ENCODE results near the gene PAK4. TPM values are rescaled to one million over a fixed set of nuclear protein-coding genes. Genes with fewer than 3 reads are reported as not detected.

The PAK4 gene
- total and polyA plus RNA-seq, 5 donors from 2014 or later = 0.87 to 10.9 (median 1.8) TPM

DNA sequence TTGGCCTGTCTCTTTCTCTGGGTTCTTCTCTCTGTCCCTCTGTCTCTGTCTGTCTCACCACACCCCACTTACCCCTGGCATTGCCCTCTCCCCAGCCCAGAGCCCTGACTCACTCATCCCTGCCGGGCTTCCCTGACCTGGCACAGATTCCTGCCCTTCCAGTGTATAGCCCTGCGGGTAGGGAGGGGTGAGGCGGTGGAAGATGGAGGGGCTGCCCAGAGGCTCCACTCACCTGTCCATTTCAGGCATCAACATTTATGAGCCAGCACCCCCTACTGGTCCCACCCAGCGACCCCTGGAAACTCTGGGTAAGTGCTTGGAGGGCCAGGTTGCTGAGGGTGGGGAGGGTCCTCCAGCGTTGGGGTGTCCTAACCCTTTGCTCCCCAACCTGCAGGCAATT is 72.2 kb downstream of the PAK4 start:
- H3K27me3 Mint-ChIP-seq = peaks cover 79% of the 10 kb centered on the region
- Histone ChIP-seq H3K27me3 (ENCODE audit: control insufficient read depth, insufficient read depth, low read length) (peaks cover 8% of the 10 kb centered on the region), H3K4me3 (ENCODE audit: low read depth, low read length) (no peak overlapping the region), H3K4me1 (ENCODE audit: control insufficient read depth, insufficient read depth, low read length, poor library complexity, severe bottlenecking) (peaks cover 21% of the 10 kb centered on the region), H3K9me3 (ENCODE audit: control insufficient read depth in 2 of 2, low read length in 2 of 2) (no peaks in the 10 kb centered on the region), H3K27ac (ENCODE audit: insufficient read depth, low read length, poor library complexity, severe bottlenecking) (no peak overlapping the region), H3K36me3 (ENCODE audit: control insufficient read depth, insufficient read depth, low read length) (no peaks in the 10 kb centered on the region)
- no peaks in the 10 kb centered on the region for H3K9me3 Mint-ChIP-seq
- H3K4me1 Mint-ChIP-seq = peaks cover 0 to 25% (median 6%) of the 10 kb centered on the region in 4 donors
- no peaks in the 10 kb centered on the region for H3K36me3 Mint-ChIP-seq
- no peak for DNase-seq
- no peak for ATAC-seq (ENCODE audit: low read depth in 2 of 2)
- H3K27ac Mint-ChIP-seq = no peak overlapping the region
- H3K4me3 Mint-ChIP-seq = peak overlapping the region in 1 of 4 donors; percentile 77

DNA sequence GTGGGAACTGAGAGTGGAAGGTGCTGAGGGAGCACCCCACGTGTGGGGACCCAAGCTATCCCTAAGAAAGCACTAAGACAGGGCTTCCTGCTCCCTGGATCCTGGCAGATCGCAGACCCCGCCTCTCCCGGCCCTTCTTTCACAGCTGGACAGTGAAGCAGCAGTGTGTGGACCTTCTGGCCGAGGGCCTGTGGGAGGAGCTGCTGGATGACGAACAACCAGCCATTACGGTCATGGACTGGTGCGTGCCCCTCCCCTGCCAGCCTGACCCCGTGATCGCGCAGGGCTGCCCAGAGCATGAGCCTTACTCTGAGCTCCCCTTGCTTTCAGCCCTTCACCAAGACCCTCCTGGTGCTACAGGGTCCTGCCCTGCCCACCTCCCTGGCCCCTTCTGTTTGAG is 73.4 kb downstream of the PAK4 start:
- H3K4me3 Mint-ChIP-seq = no peak overlapping the region
- H3K36me3 Mint-ChIP-seq = no peaks in the 10 kb centered on the region
- Histone ChIP-seq H3K27me3 (ENCODE audit: control insufficient read depth, insufficient read depth, low read length) (peaks cover 12% of the 10 kb centered on the region), H3K9me3 (ENCODE audit: control insufficient read depth in 2 of 2, low read length in 2 of 2) (no peaks in the 10 kb centered on the region), H3K4me1 (ENCODE audit: control insufficient read depth, insufficient read depth, low read length, poor library complexity, severe bottlenecking) (peaks cover 21% of the 10 kb centered on the region), H3K27ac (ENCODE audit: insufficient read depth, low read length, poor library complexity, severe bottlenecking) (no peak overlapping the region), H3K36me3 (ENCODE audit: control insufficient read depth, insufficient read depth, low read length) (no peaks in the 10 kb centered on the region), H3K4me3 (ENCODE audit: low read depth, low read length) (no peak overlapping the region)
- no peak for DNase-seq
- H3K9me3 Mint-ChIP-seq = no peaks in the 10 kb centered on the region
- H3K4me1 Mint-ChIP-seq = peaks cover 0 to 25% (median 6%) of the 10 kb centered on the region in 4 donors
- peaks cover 73% of the 10 kb centered on the region for H3K27me3 Mint-ChIP-seq
- no peak for ATAC-seq (ENCODE audit: low read depth in 2 of 2)
- no peak overlapping the region for H3K27ac Mint-ChIP-seq

DNA sequence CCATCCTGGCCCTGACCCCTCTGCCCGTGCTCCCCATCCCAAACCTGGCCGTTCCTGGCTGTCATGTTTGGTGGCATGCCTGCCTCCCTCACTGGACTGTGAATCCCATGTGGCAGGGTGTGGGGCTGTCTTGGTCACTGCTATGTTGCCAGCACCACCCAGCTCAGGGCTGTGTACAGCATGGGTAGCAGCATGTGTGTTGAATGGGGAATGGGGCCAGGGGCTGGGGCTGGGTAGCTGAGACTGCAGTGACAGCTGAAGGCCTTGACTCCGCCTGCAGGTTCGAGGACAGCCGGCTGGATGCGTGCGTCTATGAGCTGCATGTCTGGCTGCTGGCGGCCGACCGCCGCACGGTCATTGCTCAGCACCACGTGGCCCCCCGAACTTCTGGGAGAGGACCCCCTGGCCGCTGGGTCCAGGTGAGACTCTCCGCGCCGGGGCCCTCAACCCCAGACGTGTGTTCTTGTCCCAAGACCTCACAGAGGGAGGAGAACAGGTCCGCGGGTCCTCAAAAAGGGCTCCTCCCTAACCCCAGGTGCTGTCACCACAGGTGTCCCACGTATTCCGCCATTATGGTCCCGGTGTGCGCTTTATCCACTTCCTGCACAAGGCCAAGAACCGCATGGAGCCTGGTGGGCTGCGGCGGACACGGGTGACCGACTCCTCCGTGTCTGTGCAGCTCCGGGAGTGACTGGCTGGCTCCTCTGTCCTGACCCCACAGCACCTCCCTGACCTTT is 74.6 kb downstream of the PAK4 start:
- Mint-ChIP-seq H3K4me3 (no peak overlapping the region), H3K36me3 (no peaks in the 10 kb centered on the region)
- H3K27me3 ChIP-seq (ENCODE audit: control insufficient read depth, insufficient read depth, low read length) = peaks cover 11% of the 10 kb centered on the region

DNA sequence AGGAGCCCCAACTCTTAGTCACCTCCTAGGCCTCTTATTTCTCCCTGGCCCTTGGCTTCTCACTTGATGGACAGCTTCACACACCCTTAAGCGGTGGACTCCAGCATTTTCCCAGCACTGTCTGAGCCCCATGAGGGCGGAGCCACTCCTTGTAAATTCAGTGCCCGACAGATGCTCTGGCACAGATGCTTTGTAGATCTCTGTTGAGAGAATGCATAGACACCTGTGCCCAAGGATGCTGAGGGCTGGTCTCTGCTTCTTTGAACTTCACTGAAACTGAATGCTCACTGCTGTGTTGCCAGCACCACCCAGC is 75.2 kb downstream of the PAK4 start:
- no peaks in the 10 kb centered on the region for H3K36me3 Mint-ChIP-seq
- DNase-seq = no peak

More for the DNA sequence above, 74.6 kb downstream of the PAK4 start:
- Histone ChIP-seq H3K4me1 (ENCODE audit: control insufficient read depth, insufficient read depth, low read length, poor library complexity, severe bottlenecking) (peaks cover 19% of the 10 kb centered on the region), H3K4me3 (ENCODE audit: low read depth, low read length) (no peak overlapping the region), H3K27ac (ENCODE audit: insufficient read depth, low read length, poor library complexity, severe bottlenecking) (no peak overlapping the region), H3K36me3 (ENCODE audit: control insufficient read depth, insufficient read depth, low read length) (no peaks in the 10 kb centered on the region), H3K9me3 (ENCODE audit: control insufficient read depth in 2 of 2, low read length in 2 of 2) (no peaks in the 10 kb centered on the region)
- DNase-seq (no peak), ATAC-seq (ENCODE audit: low read depth in 2 of 2) (no peak)
- peaks cover 71% of the 10 kb centered on the region for H3K27me3 Mint-ChIP-seq
- H3K4me1 Mint-ChIP-seq = peaks cover 0 to 20% (median 4%) of the 10 kb centered on the region in 4 donors
- H3K27ac Mint-ChIP-seq = peak overlapping the region in 1 of 3 donors; percentile 79
- no peaks in the 10 kb centered on the region for H3K9me3 Mint-ChIP-seq

DNA sequence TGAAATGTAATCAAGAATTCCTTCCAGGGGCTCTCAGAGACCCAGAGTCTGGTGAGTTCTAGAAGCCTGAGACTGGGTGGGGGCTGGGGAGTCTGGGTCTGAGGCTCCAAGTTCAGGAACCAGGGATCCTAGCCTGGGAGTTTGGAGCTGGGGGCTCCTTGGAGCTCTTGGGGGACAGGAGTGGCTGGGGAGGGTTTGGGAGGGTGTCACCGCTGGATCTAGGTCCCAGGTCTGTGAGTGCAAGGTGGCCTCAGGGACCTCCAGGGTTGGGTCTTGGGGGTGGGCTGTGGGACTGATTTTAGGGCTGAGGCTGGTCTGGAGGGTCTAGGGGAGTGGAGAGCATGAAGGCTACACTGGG is 77.4 kb downstream of the PAK4 start:
- Mint-ChIP-seq H3K4me1 (no peaks in the 10 kb centered on the region), H3K36me3 (no peaks in the 10 kb centered on the region), H3K27me3 (peaks cover 53% of the 10 kb centered on the region), H3K4me3 (no peak overlapping the region), H3K9me3 (no peaks in the 10 kb centered on the region), H3K27ac (no peak overlapping the region)
- H3K4me1 ChIP-seq (ENCODE audit: control insufficient read depth, insufficient read depth, low read length, poor library complexity, severe bottlenecking) = no peaks in the 10 kb centered on the region
- DNase-seq = no peak
- H3K27me3 ChIP-seq (ENCODE audit: control insufficient read depth, insufficient read depth, low read length) = peaks cover 4% of the 10 kb centered on the region
- ATAC-seq (ENCODE audit: low read depth in 2 of 2) = no peak
- no peak overlapping the region for H3K4me3 ChIP-seq (ENCODE audit: low read depth, low read length)
- H3K9me3 ChIP-seq (ENCODE audit: control insufficient read depth in 2 of 2, low read length in 2 of 2) = no peaks in the 10 kb centered on the region
- H3K36me3 ChIP-seq (ENCODE audit: control insufficient read depth, insufficient read depth, low read length) = no peaks in the 10 kb centered on the region
- H3K27ac ChIP-seq (ENCODE audit: insufficient read depth, low read length, poor library complexity, severe bottlenecking) = no peak overlapping the region

More for the DNA sequence above, 75.2 kb downstream of the PAK4 start:
- H3K36me3 ChIP-seq (ENCODE audit: control insufficient read depth, insufficient read depth, low read length) = no peaks in the 10 kb centered on the region
- ATAC-seq (ENCODE audit: low read depth in 2 of 2) = no peak
- H3K4me1 ChIP-seq (ENCODE audit: control insufficient read depth, insufficient read depth, low read length, poor library complexity, severe bottlenecking) = peaks cover 14% of the 10 kb centered on the region
- H3K27me3 ChIP-seq (ENCODE audit: control insufficient read depth, insufficient read depth, low read length) = peaks cover 10% of the 10 kb centered on the region
- no peaks in the 10 kb centered on the region for H3K9me3 Mint-ChIP-seq
- H3K27ac ChIP-seq (ENCODE audit: insufficient read depth, low read length, poor library complexity, severe bottlenecking) = no peak overlapping the region
- H3K4me3 ChIP-seq (ENCODE audit: low read depth, low read length) = no peak overlapping the region
- no peak overlapping the region for H3K4me3 Mint-ChIP-seq
- H3K4me1 Mint-ChIP-seq = peaks cover 0 to 15% (median 2%) of the 10 kb centered on the region in 4 donors
- peak overlapping the region in 1 of 3 donors; percentile 79 for H3K27ac Mint-ChIP-seq
- no peaks in the 10 kb centered on the region for H3K9me3 ChIP-seq (ENCODE audit: control insufficient read depth in 2 of 2, low read length in 2 of 2)
- H3K27me3 Mint-ChIP-seq = peaks cover 67% of the 10 kb centered on the region

DNA sequence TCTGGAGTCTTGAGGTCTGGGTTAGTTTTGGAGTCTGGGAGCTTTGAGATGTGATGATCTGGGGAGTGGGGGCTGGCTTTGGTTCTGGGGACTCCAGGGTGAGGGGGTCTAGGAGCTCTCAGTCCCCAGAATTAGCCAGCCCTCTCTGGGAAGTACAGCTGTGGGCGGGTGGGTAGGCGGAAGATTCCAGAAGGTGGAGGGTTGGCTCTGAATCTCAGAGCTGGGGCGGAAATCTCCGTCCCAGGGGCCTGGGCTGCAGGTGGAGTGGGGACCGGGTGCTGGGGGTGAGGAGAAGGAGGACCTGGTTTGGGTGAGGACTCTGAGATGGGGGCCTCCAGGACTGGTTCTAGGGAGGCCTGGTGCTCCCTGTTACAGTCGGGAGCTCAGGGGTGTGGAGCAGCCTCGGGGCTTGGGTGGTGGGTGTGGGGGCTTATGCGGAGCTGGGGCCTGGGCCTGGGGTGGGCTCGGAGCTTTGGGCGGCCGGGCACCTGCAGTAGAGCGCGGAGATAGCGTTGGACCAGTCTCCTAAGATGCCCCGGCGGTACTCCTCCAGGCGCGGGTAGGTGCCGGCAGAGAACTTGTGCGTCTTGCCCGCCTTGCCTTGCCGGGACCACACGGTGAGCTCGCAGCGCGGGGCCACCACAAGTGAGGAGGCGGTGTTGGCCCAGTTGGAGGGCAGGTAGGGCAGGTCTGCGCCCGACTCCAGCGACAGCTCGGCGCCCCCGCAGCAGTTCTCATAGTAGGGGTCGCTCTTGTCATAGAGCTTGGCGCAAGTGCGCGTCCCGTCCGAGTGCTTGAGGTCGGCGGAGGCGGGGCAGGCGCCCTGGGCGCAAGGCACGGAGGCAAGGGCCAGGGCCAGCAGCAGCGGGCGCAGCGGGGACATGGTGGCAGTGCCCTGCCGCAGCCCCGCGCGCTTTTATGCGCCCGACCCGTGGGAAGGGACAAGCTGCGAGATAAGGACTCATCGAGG is 78.1 kb downstream of the PAK4 start, which contains the start of gene SYCN:
SYCN (minus strand) TSS at position 892 of the 970 bp plus-strand sequence; CDS start at position 883, 9 bp downstream.
- no peak within 1 kb of the TSS for H3K4me3 Mint-ChIP-seq
- H3K27me3 Mint-ChIP-seq = peaks cover 53% of the 10 kb centered on the region
- no peaks in the 10 kb centered on the region for H3K9me3 Mint-ChIP-seq
- peak within 1 kb of the TSS in 1 of 3 donors; percentile 86 for H3K27ac Mint-ChIP-seq
- no peaks in the 10 kb centered on the region for H3K36me3 Mint-ChIP-seq
- DNase-seq (no peak), ATAC-seq (ENCODE audit: low read depth in 2 of 2) (no peak)
- Histone ChIP-seq H3K9me3 (ENCODE audit: control insufficient read depth in 2 of 2, low read length in 2 of 2) (no peaks in the 10 kb centered on the region), H3K27me3 (ENCODE audit: control insufficient read depth, insufficient read depth, low read length) (peaks cover 4% of the 10 kb centered on the region), H3K36me3 (ENCODE audit: control insufficient read depth, insufficient read depth, low read length) (no peaks in the 10 kb centered on the region), H3K4me3 (ENCODE audit: low read depth, low read length) (no peak within 1 kb of the TSS), H3K27ac (ENCODE audit: insufficient read depth, low read length, poor library complexity, severe bottlenecking) (no peak within 1 kb of the TSS), H3K4me1 (ENCODE audit: control insufficient read depth, insufficient read depth, low read length, poor library complexity, severe bottlenecking) (no peaks in the 10 kb centered on the region)
- no peaks in the 10 kb centered on the region for H3K4me1 Mint-ChIP-seq

DNA sequence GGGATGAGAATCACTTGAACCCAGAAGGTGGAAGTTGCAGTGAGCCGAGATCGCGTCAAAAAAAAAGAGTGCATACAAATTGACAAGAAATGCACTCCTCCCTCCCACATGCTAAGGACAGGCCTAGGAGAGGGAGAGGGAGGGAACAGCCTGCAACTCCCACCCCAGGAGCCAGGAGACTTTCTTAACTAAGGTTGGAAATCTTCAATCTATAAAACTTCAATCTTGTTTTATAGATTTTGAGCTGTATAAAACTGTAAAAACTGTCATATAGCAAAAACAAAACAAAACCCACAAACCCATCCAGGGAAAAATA is 79.8 kb downstream of the PAK4 start:
- H3K4me3 Mint-ChIP-seq = no peak overlapping the region
- H3K4me3 ChIP-seq (ENCODE audit: low read depth, low read length) = no peak overlapping the region
- no peaks in the 10 kb centered on the region for H3K9me3 ChIP-seq (ENCODE audit: control insufficient read depth in 2 of 2, low read length in 2 of 2)
- peak overlapping the region in 1 of 3 donors; percentile 35 for H3K27ac Mint-ChIP-seq
- no peaks in the 10 kb centered on the region for H3K36me3 ChIP-seq (ENCODE audit: control insufficient read depth, insufficient read depth, low read length)
- ATAC-seq (ENCODE audit: low read depth in 2 of 2) = no peak
- no peak for DNase-seq
- H3K4me1 Mint-ChIP-seq = no peaks in the 10 kb centered on the region
- H3K27me3 Mint-ChIP-seq = peaks cover 42% of the 10 kb centered on the region
- H3K4me1 ChIP-seq (ENCODE audit: control insufficient read depth, insufficient read depth, low read length, poor library complexity, severe bottlenecking) = no peaks in the 10 kb centered on the region
- no peaks in the 10 kb centered on the region for H3K9me3 Mint-ChIP-seq
- H3K36me3 Mint-ChIP-seq = no peaks in the 10 kb centered on the region
- H3K27ac ChIP-seq (ENCODE audit: insufficient read depth, low read length, poor library complexity, severe bottlenecking) = no peak overlapping the region
- peaks cover 4% of the 10 kb centered on the region for H3K27me3 ChIP-seq (ENCODE audit: control insufficient read depth, insufficient read depth, low read length)

Data from CD4-positive, CD25-positive, alpha-beta regulatory T cell (primary cell).